Posterior cingulate gyrus (tissue), 11 donors: ENCODE results near the gene DYNLRB1.

Experiments
- DNase-seq, 10 donors: peaks; one replicate each; pipeline versions ENCODE4 v3.0.0 to v3.0.0-alpha.2; 2020 to 2021; ENCODE audit warnings: mixed read lengths in 3 of 10
- intact Hi-C: fragments of 100-400 bp; cut with DNase I; formaldehyde crosslinking; loops from one replicate; pipeline ENCODE4 v1.15.1; 2023

The DYNLRB1 gene

DNA sequence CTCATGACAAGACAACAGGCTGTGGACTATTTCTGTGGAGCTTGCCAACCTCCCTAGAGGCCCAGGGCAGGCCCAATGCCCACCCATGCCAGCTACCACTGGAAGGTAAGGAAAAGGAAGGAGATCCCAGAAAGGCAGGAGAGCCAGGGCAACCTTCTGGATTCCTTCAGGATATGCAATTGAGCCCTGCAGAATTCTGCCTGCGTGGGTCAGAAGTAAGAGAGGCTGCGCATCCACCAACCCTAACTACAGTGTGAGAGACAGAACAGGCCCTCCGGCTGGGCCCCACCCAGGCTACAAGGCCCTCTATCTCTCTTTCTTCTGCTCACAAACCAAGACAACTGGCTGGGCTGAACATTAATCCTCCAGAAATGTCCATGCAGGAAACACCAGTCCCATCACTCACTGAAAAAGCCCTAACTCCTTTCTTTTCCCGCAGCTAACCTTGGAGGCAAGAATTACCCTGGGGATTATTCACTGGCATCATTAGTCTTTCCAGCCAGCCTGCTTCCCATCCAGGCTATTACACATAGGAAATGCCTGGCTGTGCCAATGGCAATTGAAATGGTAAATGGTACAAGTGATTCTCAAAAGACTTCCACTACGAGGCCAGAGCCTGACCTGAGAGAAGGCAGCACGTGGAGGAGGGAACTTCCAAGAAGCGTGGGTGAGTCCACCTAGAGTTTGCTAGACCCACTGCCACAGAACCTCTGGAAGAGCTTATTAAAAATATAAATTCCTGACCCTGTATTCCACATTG is 57.5 kb downstream of the DYNLRB1 start:
- intact Hi-C loops: no loop called here
- DNase-seq: peak in 1 of 10 donors; percentile 26

DNA sequence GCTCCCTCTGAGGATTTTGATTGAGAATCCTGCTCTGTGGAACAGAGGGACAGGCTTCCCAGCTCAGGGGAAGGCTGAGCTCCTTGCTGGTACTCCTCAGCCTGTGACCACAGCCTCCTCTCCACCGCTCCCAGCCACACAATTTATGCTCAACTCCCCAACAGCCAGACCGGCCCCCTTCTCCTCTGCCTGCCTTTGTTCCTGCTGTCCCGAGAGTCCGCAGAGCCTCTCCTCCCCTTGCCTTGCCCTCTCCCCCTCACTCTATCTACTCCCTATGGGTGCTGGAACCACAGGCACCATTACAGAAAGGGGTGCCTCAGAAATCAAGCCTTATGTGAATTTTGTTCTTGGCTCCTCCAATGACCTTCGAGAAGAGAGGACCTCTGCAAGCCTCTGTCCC is 58.2 kb downstream of the DYNLRB1 start:
- DNase-seq: peak in 1 of 10 donors; percentile 38
- intact Hi-C loops: no loop called here

DNA sequence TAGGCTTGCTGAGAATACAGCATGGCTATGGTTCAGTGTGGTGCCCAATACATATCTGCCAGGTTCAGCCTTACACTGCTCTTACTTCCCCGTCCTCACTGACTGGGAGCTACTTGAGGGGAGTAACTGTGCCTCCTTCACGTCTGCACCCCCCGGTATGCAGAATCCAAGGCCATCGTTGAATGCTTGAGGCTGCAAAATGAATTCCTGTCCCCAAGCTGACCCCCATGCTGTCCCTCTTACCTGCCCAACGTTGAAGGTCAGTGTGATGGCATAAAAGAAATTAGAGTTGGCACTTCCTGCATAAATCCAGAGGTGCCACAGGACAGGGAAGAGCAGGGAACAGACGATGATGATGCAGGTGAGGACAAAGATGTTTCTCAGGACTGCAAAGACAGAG is 58.6 kb downstream of the DYNLRB1 start:
- intact Hi-C loops: no loop called here
- DNase-seq: peak in 1 of 10 donors; percentile 12

DNA sequence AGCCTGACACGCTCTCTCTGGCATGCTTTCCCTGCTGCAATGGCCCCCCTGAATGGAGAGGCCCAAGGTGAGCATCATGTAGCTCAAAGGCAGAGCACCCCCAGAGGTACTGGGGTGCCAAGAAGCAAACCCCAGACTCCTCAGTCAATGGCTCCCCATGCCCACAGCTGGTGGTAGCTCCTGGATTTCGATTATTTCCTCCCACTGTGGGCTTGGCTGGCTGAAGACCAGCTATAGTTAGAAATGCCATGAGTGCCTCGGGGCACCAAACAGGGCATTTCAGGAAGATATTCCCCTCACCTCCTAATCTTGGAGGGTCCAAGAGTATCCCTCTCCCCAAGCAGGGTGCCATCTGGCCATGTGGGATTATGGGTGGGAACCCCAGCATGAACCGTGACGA is 59.0 kb downstream of the DYNLRB1 start:
- intact Hi-C loops: no loop called here

DNA sequence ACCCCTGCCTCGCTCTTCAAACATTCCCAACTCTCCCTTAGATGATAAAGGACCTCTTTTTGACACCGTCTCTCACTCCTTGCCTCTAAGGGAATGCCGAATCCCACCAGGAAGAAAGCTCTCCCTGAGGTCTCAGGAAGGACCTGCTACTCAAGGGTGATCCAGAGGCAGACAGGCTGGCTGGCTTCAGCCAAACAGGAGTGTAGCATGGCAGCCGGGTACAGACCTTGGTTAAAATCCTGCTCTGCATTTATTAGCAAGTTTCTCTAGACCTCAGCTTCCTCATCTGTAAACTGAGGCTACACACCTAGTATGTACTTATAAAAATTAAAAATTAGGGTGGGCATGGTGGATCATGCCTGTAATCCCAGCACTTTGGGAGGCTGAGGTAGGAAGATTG is 59.5 kb downstream of the DYNLRB1 start:
- no peak for DNase-seq

More for the DNA sequence above, 59.0 kb downstream of the DYNLRB1 start:
- DNase-seq: peak in 1 of 10 donors; percentile 48

DNA sequence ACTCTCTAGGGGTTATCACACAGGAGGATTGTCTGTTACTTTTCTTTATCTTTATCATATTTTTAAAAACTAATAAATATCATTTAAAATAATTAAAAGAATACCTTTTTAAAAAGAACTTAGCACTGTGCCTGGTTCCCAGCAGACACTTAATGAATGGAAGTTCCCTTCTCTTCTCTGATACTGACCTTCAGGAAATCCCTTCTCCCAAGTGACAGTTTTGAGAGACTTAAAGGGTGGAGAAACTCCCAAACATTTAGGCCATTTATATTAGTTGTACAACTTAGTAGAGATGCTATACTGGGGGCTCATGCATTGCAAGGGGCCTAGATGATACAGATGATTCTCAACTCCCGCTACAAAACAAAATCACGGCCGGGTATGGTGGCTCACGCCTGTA is 60.8 kb downstream of the DYNLRB1 start:
- intact Hi-C loops: no loop called here
- no peak for DNase-seq

More for the DNA sequence above, 59.5 kb downstream of the DYNLRB1 start:
- intact Hi-C loops: no loop called here

DNA sequence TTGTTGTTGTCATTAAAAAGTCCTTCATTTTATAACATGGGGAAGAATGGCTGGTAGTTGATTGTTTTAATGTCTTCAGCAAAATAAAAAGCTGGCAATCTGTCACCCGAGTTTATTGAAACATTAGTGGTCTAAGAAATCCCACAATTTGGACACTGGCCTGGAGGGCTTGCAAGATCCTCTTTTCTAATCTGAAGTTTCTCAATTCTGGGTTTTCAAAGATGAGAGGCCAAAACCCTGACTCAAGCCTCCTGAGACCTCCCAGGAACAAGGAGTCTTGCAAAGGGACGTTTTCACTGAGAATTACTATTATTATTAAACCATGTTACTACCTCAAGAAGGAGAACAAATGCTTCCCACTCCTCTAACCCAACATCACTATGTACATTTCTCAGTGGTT is 61.8 kb downstream of the DYNLRB1 start:
- DNase-seq: no peak
- intact Hi-C loops: no loop called here

DNA sequence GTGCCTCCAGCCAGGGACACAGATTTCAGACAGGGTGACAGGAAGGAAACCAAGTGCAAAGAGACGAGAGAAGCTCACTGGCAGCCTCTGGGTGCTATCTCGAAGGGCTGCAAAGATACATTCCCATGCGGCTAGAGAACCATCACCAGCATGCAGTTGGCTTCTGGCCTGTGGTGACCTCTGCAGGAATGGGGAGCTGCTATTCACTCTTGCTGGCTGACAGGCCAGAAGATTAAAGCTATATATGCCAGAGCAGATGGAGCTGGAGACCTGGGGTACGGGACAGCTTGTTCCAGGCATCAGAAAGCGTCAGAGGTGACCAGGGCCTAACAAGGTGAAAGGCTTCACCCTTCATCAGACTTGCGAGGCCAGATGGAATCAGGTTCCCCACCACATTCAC is 62.3 kb downstream of the DYNLRB1 start:
- DNase-seq: peak in 2 of 10 donors; percentile 46 to 79
- intact Hi-C loops: no loop called here

DNA sequence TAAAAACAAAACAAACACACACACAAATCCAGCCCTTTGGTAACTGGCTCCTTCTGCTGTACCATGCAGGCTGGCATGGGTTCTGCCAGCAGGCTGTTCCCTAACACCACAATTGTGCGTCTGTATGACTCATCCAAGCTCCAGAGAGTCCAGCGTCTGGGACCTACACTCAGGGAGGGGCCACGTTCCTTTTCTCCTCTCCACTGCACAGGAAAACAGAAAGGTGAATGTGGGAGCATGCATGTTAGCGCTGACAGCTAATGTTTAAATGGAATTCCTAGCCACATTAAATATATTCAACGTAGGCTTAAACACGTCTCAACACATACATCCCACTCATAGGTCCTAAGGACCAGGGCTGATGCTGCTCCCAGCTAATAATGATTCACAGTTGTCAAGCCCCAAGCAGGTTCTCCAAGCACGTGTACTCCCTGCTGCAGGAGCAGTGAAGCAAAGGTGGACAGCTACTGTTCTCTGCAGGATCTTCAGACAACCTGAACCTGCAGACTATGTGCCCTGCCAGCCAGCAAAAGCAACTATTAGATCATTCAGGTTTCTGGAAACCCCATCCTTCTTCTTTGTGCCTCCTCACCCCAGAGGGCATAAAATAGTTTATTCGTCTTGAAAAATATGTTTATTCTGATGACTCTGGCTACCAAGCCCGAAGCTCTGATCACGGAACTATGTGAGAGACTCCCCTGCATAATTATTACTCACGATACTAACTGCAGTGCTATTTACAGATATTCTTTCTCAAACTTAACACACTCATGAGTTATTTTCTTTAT is 63.2 kb downstream of the DYNLRB1 start:
- intact Hi-C loops: loop anchor here (1.0 kb wide), 2 partner anchors 129 to 190 kb away; no protein-coding TSS in a partner anchor
- peak; percentile 66 to 98 (median 84) for DNase-seq

DNA sequence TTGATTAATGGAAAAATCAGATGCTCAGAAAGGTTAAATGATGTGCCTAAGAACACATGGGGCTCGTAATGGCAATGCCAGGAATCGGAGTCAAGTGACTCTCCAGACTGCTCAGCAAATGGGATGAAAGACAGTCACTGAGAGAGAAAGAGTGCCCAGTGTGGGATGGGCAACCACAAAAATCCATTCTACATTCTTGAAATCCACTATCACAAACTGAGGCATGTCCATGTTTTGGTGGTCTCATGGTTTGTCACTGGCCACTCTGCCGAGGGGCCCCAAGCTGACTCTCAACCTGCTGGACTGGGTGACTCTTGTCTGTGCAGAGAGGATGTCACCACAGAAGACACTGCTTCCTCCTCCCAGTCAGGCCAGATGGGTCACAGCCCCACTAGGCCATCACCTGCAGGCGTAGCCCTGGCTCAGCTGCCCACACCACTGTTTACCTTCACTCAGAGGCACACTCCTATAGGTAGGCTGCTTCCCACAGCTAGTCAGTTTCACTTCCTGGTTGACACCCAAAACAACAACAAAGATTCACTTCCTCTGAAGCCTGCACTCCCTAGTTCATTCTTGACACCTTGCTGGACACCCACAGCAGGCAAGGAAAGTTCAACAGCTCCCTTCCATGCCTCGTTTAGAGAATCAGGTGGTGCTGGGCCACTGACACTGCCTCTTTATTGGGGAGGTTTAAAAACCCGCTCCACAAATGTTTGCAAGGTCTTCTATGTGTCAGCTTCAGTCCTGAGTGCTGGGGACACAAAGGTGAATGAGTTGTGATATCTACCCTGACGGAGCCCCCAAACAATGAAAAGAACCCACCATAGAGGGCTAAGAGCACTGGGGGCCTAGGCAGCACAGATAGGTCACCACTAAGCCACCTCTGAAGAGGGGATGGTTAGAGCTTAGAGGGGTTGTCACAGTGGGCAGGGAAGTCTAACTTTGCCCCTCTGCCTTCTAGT is 64.0 kb downstream of the DYNLRB1 start:
- intact Hi-C loops: loop anchor here (1.0 kb wide), 2 partner anchors 128 to 189 kb away; no protein-coding TSS in a partner anchor
- DNase-seq: peak in 1 of 10 donors; percentile 52

DNA sequence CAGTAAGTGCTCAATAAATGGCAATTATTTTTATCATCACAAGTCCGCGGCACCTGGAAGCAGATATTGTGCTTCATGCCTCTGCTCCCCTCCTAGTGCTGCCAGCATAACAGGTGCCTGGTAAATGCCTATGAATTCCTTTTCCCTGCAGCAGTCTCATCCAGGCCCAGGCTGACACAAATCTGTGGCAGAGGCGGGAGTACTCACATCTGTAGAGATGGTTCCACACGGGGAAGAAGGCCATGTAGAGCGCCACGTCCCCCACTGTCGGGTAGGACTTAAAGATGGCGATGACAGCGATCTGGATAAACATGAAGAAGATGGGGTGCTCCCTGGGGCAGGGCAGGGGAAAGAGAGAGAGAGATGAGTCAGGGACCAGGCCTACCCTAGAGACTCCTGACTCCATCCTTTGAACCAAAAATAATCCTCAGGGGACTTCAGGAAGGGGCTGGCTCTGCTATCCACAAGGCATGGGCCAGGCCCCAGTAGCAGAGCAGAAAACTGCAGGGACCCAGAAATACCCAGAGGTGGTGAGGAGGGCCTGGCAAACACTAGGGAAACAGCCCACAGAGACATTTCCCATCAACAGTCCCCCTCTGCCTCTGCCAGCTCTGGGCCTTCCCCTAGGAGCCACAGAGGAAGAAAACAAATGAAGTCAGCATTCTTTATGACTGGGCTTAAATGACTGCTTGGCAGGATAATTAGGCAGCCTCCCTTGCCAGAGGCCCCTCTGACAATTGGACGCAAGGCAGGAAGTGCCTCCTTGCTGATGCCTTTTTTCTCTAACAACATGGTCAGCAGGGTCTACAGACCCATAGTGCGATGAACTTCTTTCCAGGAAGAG is 65.3 kb downstream of the DYNLRB1 start:
- intact Hi-C loops: no loop called here
- peak in 2 of 10 donors; percentile 26 to 85 for DNase-seq

DNA sequence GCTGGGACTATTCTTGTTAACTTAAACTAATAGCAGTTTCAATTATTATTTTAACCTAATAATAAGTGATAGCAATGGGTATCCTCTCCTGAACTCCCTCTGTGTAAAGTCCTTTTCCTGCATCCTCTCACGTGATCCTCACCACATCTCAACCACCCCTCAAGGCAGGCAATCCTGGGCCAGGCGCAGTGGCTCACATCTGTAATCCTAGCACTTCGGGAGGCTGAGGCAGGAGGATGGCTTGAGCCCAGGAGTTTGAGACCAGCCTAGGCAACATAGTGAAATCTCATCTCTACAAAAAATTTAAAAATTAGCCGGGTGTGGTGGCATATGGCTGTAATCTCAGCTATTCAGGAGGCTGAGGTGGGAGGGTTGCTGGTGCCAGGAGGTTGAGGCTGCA is 66.0 kb downstream of the DYNLRB1 start:
- intact Hi-C loops: no loop called here
- peak in 1 of 10 donors; percentile 70 for DNase-seq

DNA sequence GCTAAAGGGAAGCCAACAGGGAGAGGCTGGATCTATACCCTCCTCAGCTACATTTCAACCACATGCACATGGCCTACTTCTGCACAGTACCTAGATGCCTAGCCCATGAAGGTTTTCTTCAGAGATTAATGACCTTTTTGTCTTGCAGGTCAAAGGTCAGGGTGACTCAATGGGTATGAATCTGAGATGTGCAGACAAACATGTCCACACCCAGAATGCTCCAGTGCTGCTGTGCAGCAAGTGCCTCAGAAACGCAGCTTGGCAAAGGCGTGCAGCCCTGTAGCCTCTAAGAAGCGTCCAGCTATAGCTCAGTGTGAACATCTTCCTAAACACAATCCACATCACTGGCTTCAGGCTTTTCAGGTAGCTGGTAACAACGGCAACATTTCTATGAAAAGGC is 66.7 kb downstream of the DYNLRB1 start:
- DNase-seq: peak in 1 of 10 donors; percentile 58
- intact Hi-C loops: no loop called here

DNA sequence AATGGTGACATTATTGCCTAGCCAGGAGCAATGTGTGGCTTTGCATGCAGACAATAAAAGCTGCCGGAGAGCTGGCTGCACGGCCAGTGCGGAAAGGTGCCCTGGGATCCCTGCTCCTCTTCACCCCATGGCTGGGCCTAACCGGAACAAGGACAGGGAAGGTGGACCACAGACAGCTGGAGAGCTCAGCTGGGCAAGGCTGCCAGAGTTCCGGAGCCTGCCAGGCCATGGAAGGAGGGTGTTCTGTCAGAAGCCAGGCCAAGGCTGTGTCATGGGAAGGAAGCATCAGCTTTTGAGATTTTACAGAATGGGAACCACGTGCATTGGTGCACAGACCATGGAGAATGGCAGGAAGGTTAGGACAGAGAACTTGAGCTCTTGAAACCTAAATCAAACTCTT is 67.3 kb downstream of the DYNLRB1 start:
- peak in 1 of 10 donors; percentile 73 for DNase-seq
- intact Hi-C loops: no loop called here

DNA sequence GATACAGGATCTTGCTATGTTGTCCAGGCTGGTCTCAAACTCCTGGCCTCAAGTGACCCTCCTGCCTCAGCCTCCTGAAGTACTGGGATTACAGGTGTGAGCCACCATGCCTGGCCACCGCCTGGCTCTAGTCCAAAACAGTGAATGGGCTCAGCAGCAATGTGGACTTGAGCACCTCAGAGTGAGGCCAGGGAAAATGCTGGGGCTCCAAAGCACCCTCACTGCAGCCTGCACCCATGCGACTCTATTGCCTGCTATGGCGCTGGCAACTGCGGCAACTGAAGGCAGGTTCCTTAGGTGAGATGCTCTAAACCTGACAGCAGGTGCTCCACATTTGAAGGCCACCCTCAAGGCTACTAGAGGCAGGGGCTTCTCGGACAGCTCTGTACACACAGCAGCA is 68.8 kb downstream of the DYNLRB1 start:
- DNase-seq: peak in 1 of 10 donors; percentile 57
- intact Hi-C loops: no loop called here

DNA sequence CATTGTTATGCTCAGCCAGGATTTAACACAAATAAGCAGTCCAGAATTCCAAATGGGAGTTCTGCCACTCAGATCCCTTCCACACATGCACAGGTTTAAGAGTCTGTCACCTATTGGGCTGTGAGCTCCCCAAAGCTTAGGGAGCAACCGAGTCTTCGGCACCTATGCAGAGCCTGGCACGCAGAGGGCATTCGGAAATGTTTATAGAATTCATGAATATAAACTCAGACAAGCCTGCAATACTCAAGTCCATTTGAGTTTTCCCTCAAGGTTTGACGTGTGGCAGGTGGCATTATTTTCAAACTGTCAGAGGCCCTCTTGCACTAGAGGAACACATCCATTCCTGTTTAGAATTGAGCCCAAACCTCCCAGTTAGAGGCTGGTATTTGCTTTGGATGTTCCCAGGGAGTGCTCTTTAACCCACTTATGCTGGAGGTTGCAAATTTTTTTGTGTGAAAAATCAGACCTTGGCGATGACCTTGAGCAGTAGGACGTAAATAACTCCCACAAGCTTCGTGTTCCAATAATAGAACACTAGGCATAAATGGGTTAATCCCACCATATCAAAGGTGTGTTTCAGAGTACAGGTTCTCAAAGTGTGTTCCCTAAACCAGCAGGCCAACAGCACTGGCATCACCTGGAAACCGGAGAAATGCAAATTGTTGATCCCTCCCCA is 70.4 kb downstream of the DYNLRB1 start:
- DNase-seq: peak in 1 of 10 donors; percentile 22
- intact Hi-C loops: no loop called here
